B cell (primary cell): ENCODE measurements around the gene MT1A. TPM values are rescaled to one million over a fixed set of nuclear protein-coding genes. Genes with fewer than 3 reads are reported as not detected.

Experiments
- ATAC-seq: fragments of 200-7000 bp; cut with Tn5 transposase; one replicate; pipeline ENCODE4 v1.10.0; 2021; ENCODE audit warnings: low read depth, mild to moderate bottlenecking, moderate number of reproducible peaks, moderate library complexity
- CTCF ChIA-PET: fragments of 350-600 bp; sonication (Branson Sonifier 250); formaldehyde crosslinking; loops from one replicate; lab custom pipeline; 2021; ENCODE audit warnings: antibody characterized with exemption, inconsistent platforms; lab: Charles Lee
- POLR2A ChIA-PET: fragments of 350-600 bp; sonication (Branson Sonifier 250); formaldehyde crosslinking; loops from one replicate; lab custom pipeline; 2021; ENCODE audit warnings: antibody characterized with exemption; lab: Charles Lee
- DNase-seq: peaks from one replicate; pipeline ENCODE4 v3.0.0; 2013
- H2AFZ ChIP-seq: 2 replicates; pipeline ENCODE4 v1.6.1; 2012; ENCODE audit warnings: mild to moderate bottlenecking, low read depth, low read length; ENCODE audit not compliant: insufficient read depth, poor library complexity, severe bottlenecking
- H3K27ac ChIP-seq, 2 donors: 1 replicate in 1 of 2; 2 replicates in 1 of 2; pipeline ENCODE4 v1.5.1; 2012 to 2013; ENCODE audit warnings: low read length in 2 of 2, mild to moderate bottlenecking in 2 of 2, moderate library complexity in 1 of 2
- H3K27me3 ChIP-seq, 4 experiments: fragments of 200-600 bp in 1 of 4; sonication (generic) in 1 of 4; replicated peaks in 1 of 4; 1 replicate in 2 of 4; 2 replicates in 2 of 4; pipeline versions ENCODE4 v1.6.1 to v1.7.0; 2013 to 2016; ENCODE audit warnings: low read length in 3 of 4, mild to moderate bottlenecking in 2 of 4, mixed read lengths in 1 of 4, moderate library complexity in 1 of 4; ENCODE audit not compliant: insufficient read depth in 4 of 4, control insufficient read depth in 3 of 4; ENCODE audit errors: control extremely low read depth in 1 of 4
- H3K36me3 ChIP-seq, 2 experiments: replicated peaks in 1 of 2; 1 replicate in 1 of 2; 2 replicates in 1 of 2; pipeline versions ENCODE4 v1.6.1 to v1.7.1; 2013; ENCODE audit warnings: low read length in 1 of 2; ENCODE audit not compliant: insufficient read depth in 2 of 2, control insufficient read depth in 1 of 2; ENCODE audit errors: control extremely low read depth in 1 of 2, extremely low read depth in 1 of 2
- H3K4me1 ChIP-seq, 2 donors: fragments of 200-600 bp in 1 of 2; sonication (generic) in 1 of 2; 1 replicate in 1 of 2; 2 replicates in 1 of 2; pipeline versions ENCODE4 v1.5.1 to v1.6.1; 2013 to 2017; ENCODE audit warnings: low read length in 2 of 2; ENCODE audit not compliant: control insufficient read depth in 2 of 2, insufficient read depth in 2 of 2
- H3K4me2 ChIP-seq: replicated peaks from 2 replicates; pipeline ENCODE3; 2012; ENCODE audit warnings: mild to moderate bottlenecking, low read depth, low read length; ENCODE audit not compliant: poor library complexity, severe bottlenecking
- H3K4me3 ChIP-seq, 5 experiments: fragments of 200-600 bp in 1 of 5; sonication (generic) in 1 of 5; 1 replicate in 3 of 5; 2 replicates in 2 of 5; pipeline versions ENCODE4 v1.5.1 to v1.7.0; 2011 to 2016; ENCODE audit warnings: low read length in 4 of 5, mild to moderate bottlenecking in 4 of 5, low read depth in 2 of 5, control low read depth in 1 of 5, moderate library complexity in 1 of 5; ENCODE audit not compliant: insufficient read depth in 1 of 5; ENCODE audit errors: control extremely low read depth in 1 of 5, extremely low read depth in 1 of 5
- H3K79me2 ChIP-seq: fragments of 200-600 bp; sonication (generic); one replicate; pipeline ENCODE4 v1.6.0; 2016; ENCODE audit warnings: low read length; ENCODE audit not compliant: control insufficient read depth, insufficient read depth
- H3K9ac ChIP-seq: fragments of 200-600 bp; sonication (generic); 2 replicates; pipeline ENCODE4 v1.6.1; 2017; ENCODE audit warnings: mild to moderate bottlenecking, low read length, moderate library complexity
- H3K9me3 ChIP-seq, 3 donors: one replicate each; pipeline versions ENCODE4 v1.6.1 to v1.7.1; 2013; ENCODE audit warnings: low read length in 2 of 3; ENCODE audit not compliant: control insufficient read depth in 2 of 3, insufficient read depth in 1 of 3; ENCODE audit errors: control extremely low read depth in 1 of 3
- H4K20me1 ChIP-seq: 2 replicates; pipeline ENCODE4 v1.6.0; 2012; ENCODE audit warnings: mild to moderate bottlenecking, low read length; ENCODE audit not compliant: insufficient read depth, control insufficient read depth, poor library complexity, severe bottlenecking
- H3K27ac Mint-ChIP-seq: one replicate; pipeline ENCODE4 v1.8.0; 2021; ENCODE audit warnings: mixed read lengths
- H3K27me3 Mint-ChIP-seq: one replicate; pipeline ENCODE4 v1.8.0; 2021; ENCODE audit warnings: mixed read lengths
- H3K4me1 Mint-ChIP-seq: one replicate; pipeline ENCODE4 v1.8.0; 2021; ENCODE audit warnings: mixed read lengths
- H3K4me3 Mint-ChIP-seq: one replicate; pipeline ENCODE4 v1.8.0; 2021; ENCODE audit warnings: mixed read lengths
- H3K9me3 Mint-ChIP-seq: one replicate; pipeline ENCODE4 v1.8.0; 2022; ENCODE audit warnings: mixed read lengths; ENCODE audit not compliant: insufficient read depth
- CTCF ChIP-seq: fragments of 200-600 bp; IDR thresholded peaks from one replicate; pipeline ENCODE4 v1.8.0; 2022; ENCODE audit warnings: antibody characterized with exemption, mild to moderate bottlenecking
- EZH2 ChIP-seq: IDR thresholded peaks from 2 replicates; pipeline ENCODE4 v1.6.1; 2012; ENCODE audit warnings: borderline replicate concordance, low read depth, mild to moderate bottlenecking, moderate library complexity, low read length; ENCODE audit not compliant: insufficient read depth, poor library complexity, severe bottlenecking
- WGBS: methylation state at CpG from one replicate; pipeline ENCODE4 v1.1.5; 2013; ENCODE audit warnings: missing lambda C conversion rate; ENCODE audit not compliant: insufficient coverage; 5-methylcytosine and 5-hydroxymethylcytosine counted together
- intact Hi-C: fragments of 100-400 bp; cut with micrococcal nuclease; formaldehyde crosslinking; loops from one replicate; pipeline ENCODE4 v1.10.0; 2022
- polyA plus RNA-seq: library from polyadenylated mRNA; depleted of rRNA; stranded (reverse); fragments of >200 nt; gene quantifications from 2 replicates; pipeline ENCODE4 v1.2.3, GENCODE V29; 2012
- total RNA-seq, 2 donors: library from RNA; stranded (reverse); fragments of 120-200 nt in 1 of 2; gene quantifications; 1 replicate in 1 of 2; 2 replicates in 1 of 2; pipeline versions ENCODE4 v1.2.3 to v1.2.4, GENCODE V29; 2013 to 2022

MT1A gene
- total and polyA plus RNA-seq, 2 donors (not counting 1 experiment from before 2014, with no cell fraction given): not detected

GRCh38 chr16:56601325-56601724 is 37.1 kb upstream of the MT1A start:
- Mint-ChIP-seq H3K9me3 (no peaks in the 10 kb centered on the region), H3K27ac (no peak overlapping the region), H3K4me1 (peaks cover 2% of the 10 kb centered on the region), H3K4me3 (no peak overlapping the region), H3K27me3 (peaks cover 26% of the 10 kb centered on the region)
- H3K79me2 ChIP-seq: no peaks in the 10 kb centered on the region
- TF ChIP-seq CTCF: no peak
- TF ChIP-seq EZH2: no peak
- no peak overlapping the region for H3K9ac ChIP-seq
- H4K20me1 ChIP-seq: no peaks in the 10 kb centered on the region
- H3K4me3 ChIP-seq: no peak overlapping the region
- no peaks in the 10 kb centered on the region for H3K36me3 ChIP-seq
- peaks cover 0 to 11% (median 3%) of the 10 kb centered on the region in 4 experiments for H3K27me3 ChIP-seq
- WGBS: 85% methylated on average over 8 of the region's 9 CpGs
- ChIA-PET CTCF (interaction anchor here (0.8 to 2.3 kb wide), 15 partner anchors 9 to 162 kb away, joined by 3 to 15 read pairs (median 5); no protein-coding TSS in a partner anchor), POLR2A (no interaction called here)
- H3K4me2 ChIP-seq: no peak overlapping the region
- H3K4me1 ChIP-seq: no peaks in the 10 kb centered on the region
- H2AFZ ChIP-seq: no peak overlapping the region
- no peaks in the 10 kb centered on the region for H3K9me3 ChIP-seq
- intact Hi-C loops: loop anchor here (10.0 kb wide), 1 partner anchor 313 kb away; no protein-coding TSS in a partner anchor
- no peak overlapping the region for H3K27ac ChIP-seq
- no peak for DNase-seq
- ATAC-seq: no peak

- Histone ChIP-seq H3K9me3 (no peaks in the 10 kb centered on the region), H3K27me3 (peaks cover 0 to 11% (median 3%) of the 10 kb centered on the region in 4 experiments), H3K4me2 (no peak overlapping the region), H4K20me1 (no peaks in the 10 kb centered on the region), H3K4me3 (no peak overlapping the region), H3K4me1 (peaks cover 5 to 15% of the 10 kb centered on the region in 2 donors), H3K9ac (no peak overlapping the region), H2AFZ (no peak overlapping the region), H3K27ac (no peak overlapping the region), H3K79me2 (no peaks in the 10 kb centered on the region), H3K36me3 (no peaks in the 10 kb centered on the region)
- no peak for ATAC-seq
- Mint-ChIP-seq H3K27ac (no peak overlapping the region), H3K4me1 (peaks cover 12% of the 10 kb centered on the region), H3K4me3 (no peak overlapping the region), H3K27me3 (peaks cover 19% of the 10 kb centered on the region), H3K9me3 (no peaks in the 10 kb centered on the region)
- ChIA-PET POLR2A (interaction anchor here (1.0 kb wide), 1 partner anchor 98 kb away, joined by 4 read pairs; no protein-coding TSS in a partner anchor), CTCF (interaction anchor here (0.7 to 1.9 kb wide), 5 partner anchors 20 to 100 kb away, joined by 3 to 18 read pairs (median 4); no protein-coding TSS in a partner anchor)
- TF ChIP-seq CTCF (no peak), EZH2 (no peak)
- no peak for DNase-seq
- 17% methylated on average over 3 of the region's 4 CpGs for WGBS
- intact Hi-C loops: loop anchor here (10.0 kb wide), 1 partner anchor 311 kb away; no protein-coding TSS in a partner anchor
Observed at GRCh38 chr16:56603589-56603988, 34.9 kb upstream of the MT1A start.
